SKM-1 (cell line): ENCODE results near the gene FAH.

ENCODE experiments used
- DNase-seq: peaks from one replicate; lab custom pipeline; 2025; ENCODE audit not compliant: unreplicated experiment; lab: John Stamatoyannopoulos, UW

The FAH gene

GRCh38 chr15:80194914-80195313, 42.1 kb downstream of the FAH start:
- DNase-seq = no peak

- DNase-seq = no peak
Observed at GRCh38 chr15:80199366-80199765, 46.6 kb downstream of the FAH start.

- no peak for DNase-seq
Observed at GRCh38 chr15:80199869-80200268, 47.1 kb downstream of the FAH start.

GRCh38 chr15:80201256-80202015, 48.6 kb downstream of the FAH start:
- no peak for DNase-seq

GRCh38 chr15:80202016-80202315, 49.2 kb downstream of the FAH start:
- DNase-seq = no peak

GRCh38 chr15:80202641-80203360, 50.0 kb downstream of the FAH start:
- DNase-seq = no peak

- DNase-seq = no peak
Observed at GRCh38 chr15:80203361-80203885, 50.6 kb downstream of the FAH start.

GRCh38 chr15:80204231-80204630, 51.4 kb downstream of the FAH start:
- DNase-seq = no peak

GRCh38 chr15:80207887-80208286, 55.1 kb downstream of the FAH start:
- no peak for DNase-seq

GRCh38 chr15:80208758-80209734, 56.2 kb downstream of the FAH start:
- DNase-seq = no peak

- peak; percentile 31 for DNase-seq
Observed at GRCh38 chr15:80210611-80211573, 58.1 kb downstream of the FAH start.

GRCh38 chr15:80211976-80212375, 59.2 kb downstream of the FAH start:
- DNase-seq = no peak

GRCh38 chr15:80214910-80215309, 62.1 kb downstream of the FAH start:
- no peak for DNase-seq

GRCh38 chr15:80216141-80216540, 63.3 kb downstream of the FAH start:
- DNase-seq = no peak

GRCh38 chr15:80216911-80217310, 64.1 kb downstream of the FAH start:
- DNase-seq = no peak

GRCh38 chr15:80217327-80217900, 64.6 kb downstream of the FAH start:
- no peak for DNase-seq

- no peak for DNase-seq
Observed at GRCh38 chr15:80219955-80220354, 67.2 kb downstream of the FAH start.

- DNase-seq = no peak
Observed at GRCh38 chr15:80228959-80229610, 76.3 kb downstream of the FAH start.

- no peak for DNase-seq
Observed at GRCh38 chr15:80231371-80231770, 78.6 kb downstream of the FAH start.
